K562 (cell line): ENCODE data around the gene LTA. TPM values are rescaled to one million over a fixed set of nuclear protein-coding genes. Genes with fewer than 3 reads are reported as not detected.

ENCODE experiments used
- HDGF ChIP-seq: fragments of 450-650 bp; IDR thresholded peaks from 2 replicates; pipeline ENCODE4 v1.6.1; 2016
- HMGN3 ChIP-seq: IDR thresholded peaks from 2 replicates; pipeline ENCODE4 v1.6.1; 2011; ENCODE audit warnings: borderline replicate concordance, low read depth, mild to moderate bottlenecking, mixed read lengths, low read length; ENCODE audit not compliant: insufficient read length; ENCODE audit errors: extremely low read depth
- RBFOX2 ChIP-seq: fragments of 200-400 bp; formaldehyde crosslinking; IDR thresholded peaks from 2 replicates; pipeline ENCODE4 v1.6.1; 2017; ENCODE audit warnings: low read depth, mild to moderate bottlenecking, low read length, moderate library complexity
- SP1 ChIP-seq: sonication (generic); formaldehyde crosslinking; IDR thresholded peaks from 2 replicates; pipeline ENCODE4 v1.8.1; 2022; ENCODE audit warnings: mild to moderate bottlenecking, missing genetic modification reagents
- polyA plus RNA-seq, 8 experiments: library from polyadenylated mRNA; depleted of rRNA in 4 of 8; stranded (reverse) in 5 of 8; unstranded in 3 of 8; fragments of >200 nt; fragmentation: Nextera tagmentation in 2 of 8; fragmentation: Illumina TruSeq in 1 of 8; extraction: Ambion mirVana in 2 of 8; extraction: Trizol in 1 of 8; gene quantifications; 2 replicates each; pipeline versions ENCODE4 v1.2.1 to v1.2.3, GENCODE V29; 2011 to 2014; ENCODE audit warnings: inconsistent platforms in 1 of 8, missing spikeins in 1 of 8
- total RNA-seq, 7 experiments: library from RNA; depleted of rRNA in 6 of 7; stranded (reverse); fragments of >200 nt in 6 of 7; fragmentation: Illumina TruSeq in 2 of 7; extraction: Trizol in 2 of 7; gene quantifications; 2 replicates each; pipeline versions ENCODE4 v1.2.1 to v1.2.3, GENCODE V29; 2011 to 2021; ENCODE audit warnings: low replicate concordance in 1 of 7
- TF ChIP-seq, protein P1 (sequence below): fragments of 250-450 bp; sonication (Bioruptor Pico); IDR thresholded peaks from 2 replicates; pipeline ENCODE4 v1.8.0; 2021; ENCODE audit warnings: mild to moderate bottlenecking, moderate library complexity
- TF ChIP-seq, protein P2 (sequence below): sonication (generic); formaldehyde crosslinking; IDR thresholded peaks from 2 replicates; pipeline ENCODE4 v1.9.0; 2022; ENCODE audit warnings: mild to moderate bottlenecking, missing genetic modification reagents
- TF ChIP-seq, protein P3 (sequence below): fragments of 250-450 bp; sonication (Bioruptor Pico); IDR thresholded peaks from 2 replicates; pipeline ENCODE4 v1.5.0; 2020; ENCODE audit warnings: mild to moderate bottlenecking, borderline replicate concordance

LTA gene
- total and polyA plus RNA-seq, 9 of the 15 experiments (the other 6 are each of a cell fraction or from before 2014, with no cell fraction given) = 0.80 TPM; not detected in 8

DNA sequence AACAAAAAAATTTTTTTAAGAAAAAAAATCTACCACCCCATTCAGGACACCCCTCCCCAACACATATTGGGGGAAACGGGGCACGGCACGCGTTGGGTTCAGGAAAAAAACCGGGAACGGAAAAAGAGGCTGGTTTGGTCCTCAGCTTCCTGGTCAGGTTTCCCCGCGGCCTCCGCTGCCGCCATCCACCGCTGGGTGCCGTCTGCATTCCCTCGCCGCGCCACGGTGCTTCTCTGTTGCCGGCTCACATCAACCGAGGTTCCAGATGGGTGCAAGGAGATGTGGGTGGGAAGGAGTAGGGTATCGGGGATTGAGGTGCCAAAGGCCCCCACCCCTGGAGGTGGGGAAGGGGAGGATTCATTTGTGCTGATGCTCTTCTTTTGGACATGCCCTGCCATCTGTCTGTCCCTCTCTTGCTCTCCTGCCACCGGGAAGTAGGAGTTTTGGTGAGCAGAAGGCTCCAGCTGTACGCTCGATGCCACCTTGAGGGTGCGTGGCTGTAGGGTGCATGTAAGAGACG lies 37.5 kb upstream of the LTA start (continued):
- TF ChIP-seq, protein P1, sequence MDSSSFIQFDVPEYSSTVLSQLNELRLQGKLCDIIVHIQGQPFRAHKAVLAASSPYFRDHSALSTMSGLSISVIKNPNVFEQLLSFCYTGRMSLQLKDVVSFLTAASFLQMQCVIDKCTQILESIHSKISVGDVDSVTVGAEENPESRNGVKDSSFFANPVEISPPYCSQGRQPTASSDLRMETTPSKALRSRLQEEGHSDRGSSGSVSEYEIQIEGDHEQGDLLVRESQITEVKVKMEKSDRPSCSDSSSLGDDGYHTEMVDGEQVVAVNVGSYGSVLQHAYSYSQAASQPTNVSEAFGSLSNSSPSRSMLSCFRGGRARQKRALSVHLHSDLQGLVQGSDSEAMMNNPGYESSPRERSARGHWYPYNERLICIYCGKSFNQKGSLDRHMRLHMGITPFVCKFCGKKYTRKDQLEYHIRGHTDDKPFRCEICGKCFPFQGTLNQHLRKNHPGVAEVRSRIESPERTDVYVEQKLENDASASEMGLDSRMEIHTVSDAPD (CRISPR knock-in tag) = no peak
- TF ChIP-seq, protein P2, sequence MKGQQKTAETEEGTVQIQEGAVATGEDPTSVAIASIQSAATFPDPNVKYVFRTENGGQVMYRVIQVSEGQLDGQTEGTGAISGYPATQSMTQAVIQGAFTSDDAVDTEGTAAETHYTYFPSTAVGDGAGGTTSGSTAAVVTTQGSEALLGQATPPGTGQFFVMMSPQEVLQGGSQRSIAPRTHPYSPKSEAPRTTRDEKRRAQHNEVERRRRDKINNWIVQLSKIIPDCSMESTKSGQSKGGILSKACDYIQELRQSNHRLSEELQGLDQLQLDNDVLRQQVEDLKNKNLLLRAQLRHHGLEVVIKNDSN (CRISPR knock-in tag) = 0 out of 2 replicates have a peak, but pooled peaks have one; percentile 7
- TF ChIP-seq RBFOX2 (peak; percentile 87), SP1 (CRISPR knock-in tag) (no peak), HDGF (no peak), HMGN3 (no peak)
- TF ChIP-seq, protein P3, sequence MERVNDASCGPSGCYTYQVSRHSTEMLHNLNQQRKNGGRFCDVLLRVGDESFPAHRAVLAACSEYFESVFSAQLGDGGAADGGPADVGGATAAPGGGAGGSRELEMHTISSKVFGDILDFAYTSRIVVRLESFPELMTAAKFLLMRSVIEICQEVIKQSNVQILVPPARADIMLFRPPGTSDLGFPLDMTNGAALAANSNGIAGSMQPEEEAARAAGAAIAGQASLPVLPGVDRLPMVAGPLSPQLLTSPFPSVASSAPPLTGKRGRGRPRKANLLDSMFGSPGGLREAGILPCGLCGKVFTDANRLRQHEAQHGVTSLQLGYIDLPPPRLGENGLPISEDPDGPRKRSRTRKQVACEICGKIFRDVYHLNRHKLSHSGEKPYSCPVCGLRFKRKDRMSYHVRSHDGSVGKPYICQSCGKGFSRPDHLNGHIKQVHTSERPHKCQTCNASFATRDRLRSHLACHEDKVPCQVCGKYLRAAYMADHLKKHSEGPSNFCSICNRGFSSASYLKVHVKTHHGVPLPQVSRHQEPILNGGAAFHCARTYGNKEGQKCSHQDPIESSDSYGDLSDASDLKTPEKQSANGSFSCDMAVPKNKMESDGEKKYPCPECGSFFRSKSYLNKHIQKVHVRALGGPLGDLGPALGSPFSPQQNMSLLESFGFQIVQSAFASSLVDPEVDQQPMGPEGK = no peak
